Mesenteric fat pad (tissue), 1 donor: ENCODE data around the gene SV2A. TPM values are rescaled to one million over a fixed set of nuclear protein-coding genes. Genes with fewer than 3 reads are reported as not detected.
"Not testable (repeated sequence)": the region's sequence is repeated elsewhere in the genome, so short reads cannot be mapped to it uniquely, and the experiment has no call there.

Experiments used
- DNase-seq: peaks from one replicate; pipeline ENCODE4 v3.0.0-alpha.2; 2020; ENCODE audit warnings: low spot score
- long read RNA-seq: library from polyadenylated mRNA; unstranded; transcript quantifications from one replicate; pipeline ENCODE4 v2.0.0, GENCODE V29; 2020
- total RNA-seq: library from RNA; stranded (reverse); fragmentation: NEBNext Ultra II Directional; extraction: Animal tissue kit (Norgen Biotek cat#: 25700); gene quantifications from one replicate; pipeline ENCODE4 v1.2.1, GENCODE V29; 2021
- donor health status: DM: yes; HTN: yes; CAD: no.

SV2A gene, protein sequence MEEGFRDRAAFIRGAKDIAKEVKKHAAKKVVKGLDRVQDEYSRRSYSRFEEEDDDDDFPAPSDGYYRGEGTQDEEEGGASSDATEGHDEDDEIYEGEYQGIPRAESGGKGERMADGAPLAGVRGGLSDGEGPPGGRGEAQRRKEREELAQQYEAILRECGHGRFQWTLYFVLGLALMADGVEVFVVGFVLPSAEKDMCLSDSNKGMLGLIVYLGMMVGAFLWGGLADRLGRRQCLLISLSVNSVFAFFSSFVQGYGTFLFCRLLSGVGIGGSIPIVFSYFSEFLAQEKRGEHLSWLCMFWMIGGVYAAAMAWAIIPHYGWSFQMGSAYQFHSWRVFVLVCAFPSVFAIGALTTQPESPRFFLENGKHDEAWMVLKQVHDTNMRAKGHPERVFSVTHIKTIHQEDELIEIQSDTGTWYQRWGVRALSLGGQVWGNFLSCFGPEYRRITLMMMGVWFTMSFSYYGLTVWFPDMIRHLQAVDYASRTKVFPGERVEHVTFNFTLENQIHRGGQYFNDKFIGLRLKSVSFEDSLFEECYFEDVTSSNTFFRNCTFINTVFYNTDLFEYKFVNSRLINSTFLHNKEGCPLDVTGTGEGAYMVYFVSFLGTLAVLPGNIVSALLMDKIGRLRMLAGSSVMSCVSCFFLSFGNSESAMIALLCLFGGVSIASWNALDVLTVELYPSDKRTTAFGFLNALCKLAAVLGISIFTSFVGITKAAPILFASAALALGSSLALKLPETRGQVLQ
- total RNA-seq, result 2.0 TPM
- long read RNA-seq, partial matches to known transcripts, result 1 of 3 reads
- long read RNA-seq, other reads (novel, unspliced or antisense), result 2 of 3 reads

DNA sequence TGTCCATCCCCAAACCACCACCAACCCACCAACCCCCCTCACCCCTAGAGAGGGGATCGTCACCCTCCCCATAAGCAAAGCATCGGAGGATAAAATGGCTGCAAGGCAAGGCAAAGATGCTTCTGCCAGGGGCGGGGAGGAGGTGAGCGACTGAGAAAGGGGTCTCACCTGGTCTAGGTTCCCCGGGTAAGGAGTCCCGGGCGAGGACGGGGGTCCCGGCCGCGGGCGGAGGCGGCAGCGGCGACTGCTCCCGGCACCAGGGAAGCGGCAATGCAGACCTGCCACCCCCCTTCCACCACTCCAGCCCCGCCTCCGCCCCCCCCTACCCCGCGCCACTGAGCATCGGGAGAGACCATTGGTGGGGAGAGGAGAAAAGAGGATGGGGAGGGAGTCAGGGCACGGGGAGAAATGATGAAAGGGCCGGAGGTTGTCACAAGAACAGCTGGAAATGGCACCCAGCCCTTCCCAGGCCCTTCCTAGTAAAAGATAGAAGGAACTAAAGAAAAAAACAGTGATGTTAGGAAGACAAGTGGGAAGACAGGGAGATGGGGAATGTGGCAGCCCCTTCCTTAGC lies at the start of gene SV2A:
SV2A (minus strand) TSS at position 274 of the 574 bp plus-strand sequence. CDS start 4,004 bp downstream, outside the sequence.
- no peak for DNase-seq

- DNase-seq, result no peak
Measured at GRCh38 chr1:149967041-149967440, 49.4 kb upstream of the SV2A start.

GRCh38 chr1:149966405-149966804 lies 48.8 kb upstream of the SV2A start:
- DNase-seq, result no peak

DNA sequence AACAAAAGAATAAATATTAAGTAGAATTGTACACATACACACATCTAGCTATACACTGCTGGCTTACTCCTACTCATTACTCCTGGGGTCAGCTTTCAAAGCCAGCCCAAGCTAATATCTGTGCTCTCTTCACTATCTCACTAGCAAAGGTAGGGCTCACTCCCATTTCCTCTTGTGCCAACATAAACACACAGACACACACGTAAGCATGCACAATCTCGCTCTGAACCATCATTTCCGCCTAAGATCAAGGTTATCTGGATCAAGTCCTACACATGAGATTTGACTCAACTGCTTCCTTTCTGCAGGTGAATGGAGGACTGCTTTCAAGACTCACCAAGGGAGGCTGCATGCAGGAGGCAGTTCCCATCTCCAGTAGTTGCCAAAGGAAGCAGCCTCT lies 47.8 kb upstream of the SV2A start:
- DNase-seq, result no peak

DNA sequence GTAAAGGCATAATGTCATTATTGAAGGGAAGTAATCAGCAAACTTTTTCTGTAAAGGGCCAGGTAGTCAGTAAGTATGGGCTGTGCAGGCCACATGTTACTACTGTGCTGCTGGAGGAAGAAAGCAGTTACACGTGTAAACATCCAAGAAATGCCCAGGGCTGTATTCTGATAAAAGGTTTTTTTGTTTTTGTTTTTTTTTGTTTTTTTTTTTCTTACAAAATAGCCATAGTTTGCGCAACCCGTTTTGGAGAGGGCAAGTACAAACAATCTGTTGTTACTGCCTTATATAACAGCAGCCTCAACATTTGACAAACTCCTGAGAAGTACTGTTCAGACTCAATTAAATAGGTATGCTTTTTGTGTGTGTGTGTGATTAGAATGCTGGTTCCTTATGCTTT lies 45.7 kb upstream of the SV2A start:
- no peak for DNase-seq

- no peak for DNase-seq
Measured at GRCh38 chr1:149962736-149963135, 45.1 kb upstream of the SV2A start.

DNA sequence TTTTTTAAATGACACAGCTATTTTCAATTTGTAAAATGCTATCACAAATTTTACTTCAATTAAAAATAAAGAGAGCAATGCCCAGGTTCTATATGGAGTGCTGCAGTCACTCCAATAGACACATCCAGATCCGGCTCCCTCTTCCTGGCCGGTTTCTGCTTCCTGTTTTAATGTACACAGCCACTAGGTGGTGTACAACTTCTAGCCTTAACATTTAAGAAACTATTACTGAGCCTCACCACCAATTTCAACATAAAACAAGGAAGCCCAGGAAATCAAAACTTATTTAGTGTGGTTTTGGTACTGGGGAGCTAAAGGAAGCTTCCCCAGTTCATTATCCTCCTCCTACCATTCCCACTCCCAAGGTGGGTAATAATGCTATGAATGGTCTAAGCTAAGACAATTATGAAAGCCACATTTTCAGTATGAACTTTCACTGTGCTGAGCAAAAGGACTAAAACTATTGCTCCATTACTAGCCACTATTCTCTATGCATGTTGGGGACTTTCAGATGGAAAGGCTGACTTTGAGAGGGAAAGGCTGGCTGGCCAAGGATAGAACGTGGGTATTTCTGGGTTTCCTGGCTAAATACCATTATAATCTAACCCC lies 44.5 kb upstream of the SV2A start:
- no peak for DNase-seq

DNA sequence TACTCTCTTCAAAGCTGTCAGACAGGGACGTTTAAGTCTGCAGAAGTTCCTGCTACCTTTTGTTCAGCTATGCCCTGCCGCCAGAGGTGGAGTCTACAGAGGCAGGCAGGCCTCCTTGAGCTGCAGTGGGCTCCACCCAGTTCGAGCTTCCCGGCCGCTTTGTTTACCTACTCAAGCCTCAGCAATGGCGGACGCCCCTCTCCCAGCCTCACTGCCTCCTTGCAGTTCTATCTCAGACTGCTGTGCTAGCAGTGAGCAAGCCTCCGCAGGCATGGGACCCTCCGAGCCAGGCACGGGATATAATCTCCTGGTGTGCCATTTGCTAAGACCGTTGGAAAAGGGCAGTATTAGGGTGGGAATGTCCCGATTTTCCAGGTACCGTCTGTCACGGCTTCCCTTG lies 39.9 kb upstream of the SV2A start:
- not testable (repeated sequence) for DNase-seq

DNA sequence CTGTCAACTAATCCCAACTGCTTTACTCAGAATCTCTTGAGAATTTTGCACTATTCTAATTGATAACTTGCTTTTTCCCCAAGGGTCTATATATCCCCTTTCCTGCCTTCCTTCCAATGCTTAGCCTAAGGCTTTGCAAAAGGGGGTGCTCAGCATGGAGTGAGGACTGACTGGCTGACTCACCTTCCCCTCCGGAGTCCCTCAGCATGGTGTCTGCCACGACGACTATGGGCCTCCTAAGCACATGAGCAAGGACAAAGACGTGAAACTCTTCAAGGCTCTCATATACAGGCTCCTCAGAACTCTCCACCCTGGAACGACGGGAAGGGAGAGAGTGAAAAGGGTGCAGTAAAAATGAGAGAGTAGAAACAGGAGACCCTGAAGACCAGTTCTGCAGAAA lies 32.3 kb upstream of the SV2A start:
- no peak for DNase-seq

DNA sequence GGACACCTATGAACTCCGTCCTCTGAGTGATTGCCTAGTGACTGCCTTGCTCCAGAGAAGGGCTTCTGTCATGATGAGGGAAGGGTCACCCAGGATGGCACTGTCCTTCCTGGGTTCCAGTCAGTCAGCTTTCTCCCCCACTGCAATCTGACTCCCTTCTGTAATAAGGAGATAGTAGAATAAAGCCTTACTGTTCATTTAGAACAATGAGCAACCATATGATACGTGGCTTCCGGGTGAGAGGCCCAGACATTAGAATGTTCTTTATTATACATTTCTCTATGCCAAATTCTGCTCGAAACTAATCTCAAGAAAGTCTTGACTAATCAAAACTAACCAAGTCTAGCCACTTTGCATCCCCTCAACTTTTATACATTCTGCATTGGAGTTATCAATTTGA lies 27.6 kb upstream of the SV2A start:
- DNase-seq, result no peak

GRCh38 chr1:149942885-149943284 lies 25.2 kb upstream of the SV2A start:
- DNase-seq, result no peak

DNA sequence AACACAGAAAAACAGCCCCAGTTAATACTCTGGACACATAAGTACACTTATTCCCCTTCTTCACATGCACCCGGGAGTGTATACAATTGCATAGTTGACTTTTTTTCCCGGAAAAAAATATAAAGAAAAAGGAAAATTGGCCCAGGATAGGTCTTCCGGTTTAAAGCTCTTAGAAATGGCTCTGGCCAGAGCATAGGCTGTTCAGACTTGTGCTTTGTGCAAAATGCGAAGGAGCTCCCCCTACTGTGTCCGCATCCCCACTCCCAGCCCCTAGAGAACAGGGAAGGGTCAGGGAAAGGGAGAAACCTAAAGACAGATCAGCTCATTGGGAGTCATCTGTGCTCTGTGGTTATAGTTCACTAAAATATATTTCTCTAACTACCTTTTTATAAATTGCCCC lies 24.6 kb upstream of the SV2A start:
- DNase-seq, result no peak

DNA sequence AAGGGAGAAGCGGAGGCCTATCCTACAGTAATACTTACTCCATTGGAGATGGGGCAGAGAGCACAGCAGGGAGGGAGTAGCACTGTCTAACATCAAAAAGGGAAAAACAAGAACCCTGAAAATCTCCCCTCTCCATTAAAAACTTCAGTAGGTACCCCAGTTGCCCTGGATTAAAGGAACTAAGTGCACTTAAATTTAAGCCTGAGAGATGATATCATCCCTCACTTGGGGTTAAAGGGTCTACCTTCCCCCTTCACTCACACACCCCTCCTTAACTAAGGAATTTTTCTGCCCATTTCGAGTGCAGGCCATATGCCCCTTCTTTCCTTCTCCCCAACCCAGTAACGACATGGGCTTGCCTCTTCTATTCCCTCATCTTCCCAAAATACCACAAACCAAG lies 22.8 kb upstream of the SV2A start:
- no peak for DNase-seq

DNA sequence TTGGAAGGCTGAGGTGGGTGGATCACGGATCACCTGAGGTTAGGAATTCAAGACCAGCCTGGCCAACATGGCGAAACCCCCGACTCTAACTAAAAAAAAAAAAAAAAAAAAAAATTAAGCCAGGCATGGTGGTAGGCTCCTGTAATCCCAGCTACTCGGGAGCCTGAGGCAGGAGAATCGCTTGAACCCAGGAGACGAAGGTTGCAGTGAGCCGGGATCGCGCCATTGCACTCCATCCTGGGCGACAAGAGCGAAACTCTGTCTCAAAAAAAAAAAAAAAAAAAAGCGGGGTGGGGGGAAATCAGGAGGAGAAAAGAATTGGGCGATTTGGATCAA lies 21.0 kb upstream of the SV2A start:
- DNase-seq, result not testable (repeated sequence)

GRCh38 chr1:149937759-149938158 lies 20.1 kb upstream of the SV2A start:
- DNase-seq, result no peak

DNA sequence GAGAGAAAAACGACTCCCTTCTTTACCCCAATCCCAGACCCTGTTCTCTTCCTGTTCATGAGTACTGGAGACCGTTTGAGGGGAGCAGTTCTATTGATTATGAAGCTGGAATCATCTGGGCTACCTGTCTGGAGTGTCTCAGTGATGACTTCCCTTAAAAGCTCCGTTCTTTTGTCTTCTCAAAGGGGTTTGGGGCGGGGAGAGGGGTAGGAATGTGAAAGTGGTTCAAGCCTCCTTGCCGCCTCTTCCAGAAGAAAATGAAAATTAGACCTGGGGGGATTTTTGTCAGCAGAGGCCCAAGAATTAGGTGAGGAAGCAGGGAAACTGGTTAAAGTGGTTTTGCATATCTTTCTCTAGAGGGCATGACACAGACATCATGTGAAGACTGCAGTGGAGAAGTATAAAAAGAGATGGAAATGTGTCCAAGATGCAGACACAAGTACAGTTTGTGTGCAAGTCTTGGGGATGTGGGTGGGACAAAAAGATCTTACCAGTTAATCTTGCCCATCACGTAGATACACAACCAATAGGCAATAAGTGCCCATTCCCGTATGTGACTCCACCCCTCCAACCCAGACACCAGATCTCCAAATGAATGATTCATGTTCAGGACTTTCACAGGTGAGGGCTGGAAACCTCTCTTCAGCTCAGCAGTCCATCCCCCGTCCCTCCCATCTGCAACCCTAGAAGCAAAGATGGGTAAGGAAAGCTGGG lies 19.5 kb upstream of the SV2A start:
- DNase-seq, result no peak

DNA sequence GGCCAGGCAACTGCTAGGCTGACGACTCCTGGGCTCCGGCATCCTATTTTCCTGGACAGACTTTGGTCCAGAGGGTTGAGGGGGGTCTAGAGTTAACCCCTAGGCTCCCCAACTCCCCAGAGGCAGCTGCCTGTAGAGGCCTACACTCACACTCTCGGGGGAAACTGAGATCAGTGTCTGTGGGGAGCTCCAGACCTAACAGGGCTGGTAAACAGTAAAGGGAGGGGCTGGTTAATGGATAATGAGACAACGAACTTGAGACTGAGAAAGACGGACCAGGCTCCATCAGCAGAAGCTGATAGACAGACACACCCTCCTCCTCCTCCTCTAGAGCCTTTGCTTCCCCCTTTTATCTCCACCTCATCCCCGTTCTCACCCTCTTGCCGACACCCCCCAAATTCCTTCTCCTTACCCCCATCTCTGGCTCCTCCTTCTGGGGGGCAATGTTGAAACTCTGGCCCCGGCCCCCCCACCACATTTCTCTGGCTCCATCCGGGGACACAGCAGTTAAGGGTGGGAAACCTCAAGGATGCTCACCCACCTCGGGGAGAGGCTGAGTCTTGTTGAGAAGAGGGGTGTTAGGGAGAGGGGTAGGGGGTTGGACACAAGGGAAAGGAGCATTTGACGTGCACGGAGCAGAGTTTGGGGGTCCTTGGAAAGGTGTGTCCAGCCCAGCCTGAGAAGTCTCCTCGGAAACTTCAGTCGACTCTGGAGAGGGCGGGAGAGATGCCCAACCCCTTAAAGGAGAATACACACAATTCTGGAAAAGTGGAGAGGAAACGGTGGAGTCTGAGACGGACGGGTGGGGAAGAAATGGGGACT lies 18.7 kb upstream of the SV2A start, which contains the start of gene MTMR11:
MTMR11 (minus strand) TSS at position 710 of the 822 bp plus-strand sequence; CDS start at position 478, 232 bp downstream.
- no peak for DNase-seq

GRCh38 chr1:149934356-149934755 lies 16.7 kb upstream of the SV2A start:
- no peak for DNase-seq

DNA sequence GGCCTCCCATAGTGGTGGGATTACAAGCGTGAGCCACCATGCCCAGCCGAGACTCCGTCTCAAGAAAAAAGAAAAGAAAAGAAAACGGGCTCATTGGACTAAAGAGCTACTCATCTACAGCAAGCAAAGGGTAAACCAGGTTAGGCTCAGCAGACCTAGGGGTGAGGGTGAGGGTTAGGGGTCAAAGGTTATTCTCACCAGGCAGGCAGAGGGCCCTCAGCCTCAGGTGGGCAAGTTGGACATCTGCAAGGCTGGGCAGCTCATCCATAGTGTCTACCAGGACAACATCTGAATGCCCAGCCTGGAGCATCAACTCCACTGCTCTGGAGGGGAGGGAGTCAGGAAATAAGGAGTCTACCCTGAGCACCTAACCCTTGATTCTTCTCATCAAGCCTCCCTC lies 15.6 kb upstream of the SV2A start:
- DNase-seq, result no peak

DNA sequence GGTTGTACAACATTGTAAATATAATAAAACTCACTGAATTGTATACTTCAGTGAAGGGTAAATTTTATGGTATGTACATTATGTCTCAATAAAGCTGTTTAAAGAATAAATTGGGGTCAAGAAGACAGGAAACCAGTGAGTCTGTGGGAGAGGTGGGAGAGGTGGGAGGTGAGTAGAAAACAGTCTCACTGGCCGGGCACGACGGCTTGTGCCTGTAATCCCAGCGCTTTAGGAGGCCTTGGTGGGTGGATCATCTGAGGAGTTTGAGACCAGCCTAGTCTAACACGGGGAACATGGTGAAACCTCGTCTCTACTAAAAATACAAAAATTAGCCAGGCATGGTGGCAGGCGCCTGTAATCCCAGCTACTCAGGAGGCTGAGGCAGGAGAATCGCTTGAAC lies 14.8 kb upstream of the SV2A start:
- no peak for DNase-seq
